SK-N-SH (cell line): ENCODE results near the gene PRR15L.

Experiments
- EZH2phosphoT487 ChIP-seq: fragments of 200-600 bp; sonication (generic); IDR thresholded peaks from 2 replicates; pipeline ENCODE4 v1.6.1; 2017; ENCODE audit warnings: low read depth, mixed run types, mild to moderate bottlenecking, antibody characterized with exemption, moderate library complexity, borderline replicate concordance
- GABPA ChIP-seq: IDR thresholded peaks from 2 replicates; pipeline ENCODE4 v1.4.0; 2012; ENCODE audit warnings: low read depth, mild to moderate bottlenecking
- MXI1 ChIP-seq: IDR thresholded peaks from 2 replicates; pipeline ENCODE4 v1.6.1; 2012; ENCODE audit warnings: mild to moderate bottlenecking, low read depth, low read length, improper control_type of control experiment
- YY1 ChIP-seq: IDR thresholded peaks from 2 replicates; pipeline ENCODE4 v1.4.0; 2012; ENCODE audit warnings: low read depth, mild to moderate bottlenecking
- TF ChIP-seq, protein P1 (sequence below): fragments of 150-350 bp; IDR thresholded peaks from 2 replicates; pipeline ENCODE4 v1.6.1; 2017; ENCODE audit warnings: antibody characterized with exemption, low read length, low read depth, borderline replicate concordance
- TF ChIP-seq, protein P2 (sequence below): fragments of 200-600 bp; sonication (generic); IDR thresholded peaks from 2 replicates; pipeline ENCODE4 v1.6.1; 2017; ENCODE audit warnings: antibody characterized with exemption, mild to moderate bottlenecking, moderate library complexity
- TF ChIP-seq, protein P3 (sequence below): IDR thresholded peaks from 2 replicates; pipeline ENCODE4 v1.4.0; 2012; ENCODE audit warnings: low read depth

DNA sequence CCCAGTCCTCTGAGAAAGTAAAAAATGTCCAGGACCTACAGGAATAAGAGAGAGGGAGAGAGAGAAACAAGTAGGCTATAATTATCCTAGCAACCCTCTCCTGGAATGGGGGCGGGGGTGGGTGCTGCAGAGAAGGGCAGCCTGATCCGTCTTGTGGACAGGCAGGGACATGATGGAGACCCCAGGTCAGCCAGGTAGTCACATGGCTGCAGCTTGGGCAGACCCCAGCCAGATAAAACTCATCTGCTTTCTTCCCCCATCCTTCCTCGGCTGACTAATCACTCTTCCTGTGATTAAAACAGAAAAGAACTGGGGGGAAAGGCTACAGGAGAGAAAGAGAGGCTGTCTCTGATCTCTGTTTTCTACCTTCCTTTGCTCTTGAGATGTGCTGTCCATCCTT, 47.3 kb upstream of the PRR15L start:
- TF ChIP-seq EZH2phosphoT487 (no peak), YY1 (no peak), GABPA (no peak), MXI1 (no peak)
- TF ChIP-seq, protein P1, sequence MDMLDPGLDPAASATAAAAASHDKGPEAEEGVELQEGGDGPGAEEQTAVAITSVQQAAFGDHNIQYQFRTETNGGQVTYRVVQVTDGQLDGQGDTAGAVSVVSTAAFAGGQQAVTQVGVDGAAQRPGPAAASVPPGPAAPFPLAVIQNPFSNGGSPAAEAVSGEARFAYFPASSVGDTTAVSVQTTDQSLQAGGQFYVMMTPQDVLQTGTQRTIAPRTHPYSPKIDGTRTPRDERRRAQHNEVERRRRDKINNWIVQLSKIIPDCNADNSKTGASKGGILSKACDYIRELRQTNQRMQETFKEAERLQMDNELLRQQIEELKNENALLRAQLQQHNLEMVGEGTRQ, result no peak
- TF ChIP-seq, protein P2, sequence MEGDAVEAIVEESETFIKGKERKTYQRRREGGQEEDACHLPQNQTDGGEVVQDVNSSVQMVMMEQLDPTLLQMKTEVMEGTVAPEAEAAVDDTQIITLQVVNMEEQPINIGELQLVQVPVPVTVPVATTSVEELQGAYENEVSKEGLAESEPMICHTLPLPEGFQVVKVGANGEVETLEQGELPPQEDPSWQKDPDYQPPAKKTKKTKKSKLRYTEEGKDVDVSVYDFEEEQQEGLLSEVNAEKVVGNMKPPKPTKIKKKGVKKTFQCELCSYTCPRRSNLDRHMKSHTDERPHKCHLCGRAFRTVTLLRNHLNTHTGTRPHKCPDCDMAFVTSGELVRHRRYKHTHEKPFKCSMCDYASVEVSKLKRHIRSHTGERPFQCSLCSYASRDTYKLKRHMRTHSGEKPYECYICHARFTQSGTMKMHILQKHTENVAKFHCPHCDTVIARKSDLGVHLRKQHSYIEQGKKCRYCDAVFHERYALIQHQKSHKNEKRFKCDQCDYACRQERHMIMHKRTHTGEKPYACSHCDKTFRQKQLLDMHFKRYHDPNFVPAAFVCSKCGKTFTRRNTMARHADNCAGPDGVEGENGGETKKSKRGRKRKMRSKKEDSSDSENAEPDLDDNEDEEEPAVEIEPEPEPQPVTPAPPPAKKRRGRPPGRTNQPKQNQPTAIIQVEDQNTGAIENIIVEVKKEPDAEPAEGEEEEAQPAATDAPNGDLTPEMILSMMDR, result no peak
- TF ChIP-seq, protein P3, sequence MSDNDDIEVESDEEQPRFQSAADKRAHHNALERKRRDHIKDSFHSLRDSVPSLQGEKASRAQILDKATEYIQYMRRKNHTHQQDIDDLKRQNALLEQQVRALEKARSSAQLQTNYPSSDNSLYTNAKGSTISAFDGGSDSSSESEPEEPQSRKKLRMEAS, result no peak
